Activated T-cell treated with anti-CD3 and anti-CD28 coated beads, Interleukin-2, amount 50 U/mL, for 48 hours (primary cell): ENCODE data around the gene HSP90B1.

Source experiments
- DNase-seq, 2 experiments: peaks; one replicate each; pipeline ENCODE4 v3.0.0-alpha.2; 2020

HSP90B1 gene

DNA sequence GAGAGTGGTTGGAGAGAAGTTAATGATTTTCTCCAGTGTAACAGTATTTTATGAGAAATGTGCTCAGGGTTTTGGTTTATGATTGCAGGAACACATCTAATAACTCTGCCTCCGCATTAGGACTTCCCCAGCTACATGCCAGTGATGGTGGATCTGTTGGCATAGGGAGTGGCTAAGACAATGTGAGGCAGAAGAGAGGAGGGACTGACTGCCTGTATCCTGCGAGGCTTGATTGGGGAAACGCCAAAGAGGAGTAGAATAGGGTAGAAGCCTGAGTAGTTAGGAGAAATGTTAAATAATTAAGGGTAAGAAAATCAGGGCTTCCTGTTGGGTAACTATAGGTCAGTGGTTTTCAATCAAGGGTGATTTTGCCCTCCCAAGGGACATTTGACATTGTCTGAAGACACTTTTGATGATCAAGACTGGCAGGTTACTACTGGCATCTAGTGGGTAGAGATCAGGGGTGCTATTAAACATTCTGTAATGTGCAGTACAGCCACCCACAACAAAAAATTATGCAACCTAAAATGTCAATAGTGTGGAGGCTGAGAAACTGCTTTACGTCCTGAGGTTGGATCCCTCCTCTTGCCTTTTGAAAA lies 48.3 kb downstream of the HSP90B1 start:
- no peak for DNase-seq

DNA sequence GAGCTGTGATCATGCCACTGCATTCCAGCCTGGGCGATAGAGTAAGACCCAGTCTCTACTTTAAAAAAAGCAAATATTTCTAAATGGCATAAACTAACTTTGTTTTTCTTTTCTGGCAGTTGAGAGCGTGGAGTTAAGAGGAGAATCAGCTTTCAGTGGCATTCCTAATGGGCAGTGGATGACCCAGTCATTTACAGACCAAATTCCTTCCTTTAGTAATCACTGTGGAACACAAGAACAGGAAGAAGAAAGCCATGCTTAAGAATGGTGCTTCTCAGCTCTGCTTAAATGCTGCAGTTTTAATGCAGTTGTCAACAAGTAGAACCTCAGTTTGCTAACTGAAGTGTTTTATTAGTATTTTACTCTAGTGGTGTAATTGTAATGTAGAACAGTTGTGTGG lies 56.6 kb downstream of the HSP90B1 start:
- no peak for DNase-seq

DNA sequence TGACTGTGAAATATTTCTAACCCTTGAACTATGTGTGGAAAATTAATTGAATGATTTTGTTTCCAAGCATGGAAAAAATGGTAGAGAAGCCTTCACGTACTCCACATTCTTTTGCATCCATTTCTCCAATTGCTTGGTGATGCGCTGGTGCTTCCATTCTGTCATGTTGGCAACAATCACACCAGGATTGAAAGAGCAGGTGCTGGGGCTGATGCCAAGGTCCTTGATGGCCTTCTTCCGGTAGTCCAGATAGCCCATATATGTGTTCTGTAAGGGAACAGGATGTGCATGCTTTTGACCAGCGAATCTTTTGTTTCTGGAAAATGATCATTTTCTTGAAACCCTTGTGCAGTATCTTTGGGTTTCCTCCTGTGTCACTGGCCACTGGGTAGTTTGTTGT lies 64.0 kb downstream of the HSP90B1 start:
- no peak for DNase-seq

DNA sequence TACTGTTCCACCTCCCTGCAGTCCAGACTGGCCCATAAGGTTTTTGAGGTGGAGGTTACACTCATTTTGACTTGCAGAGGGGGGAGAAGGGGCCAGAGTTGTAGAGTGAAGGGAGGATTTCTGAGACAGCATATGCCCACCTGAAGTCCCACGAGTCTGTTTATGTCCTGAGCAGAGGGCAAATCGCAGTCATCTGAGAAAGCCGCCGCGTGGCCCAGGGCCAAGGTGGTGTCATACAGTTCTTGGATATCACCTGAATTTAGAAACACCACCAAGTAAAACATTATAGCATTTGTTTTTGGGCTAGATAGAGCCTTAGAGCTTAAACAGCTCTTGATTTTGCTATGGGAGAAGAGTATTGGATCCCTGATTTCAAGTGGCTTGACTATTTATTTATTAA lies 66.4 kb downstream of the HSP90B1 start:
- DNase-seq, result no peak

DNA sequence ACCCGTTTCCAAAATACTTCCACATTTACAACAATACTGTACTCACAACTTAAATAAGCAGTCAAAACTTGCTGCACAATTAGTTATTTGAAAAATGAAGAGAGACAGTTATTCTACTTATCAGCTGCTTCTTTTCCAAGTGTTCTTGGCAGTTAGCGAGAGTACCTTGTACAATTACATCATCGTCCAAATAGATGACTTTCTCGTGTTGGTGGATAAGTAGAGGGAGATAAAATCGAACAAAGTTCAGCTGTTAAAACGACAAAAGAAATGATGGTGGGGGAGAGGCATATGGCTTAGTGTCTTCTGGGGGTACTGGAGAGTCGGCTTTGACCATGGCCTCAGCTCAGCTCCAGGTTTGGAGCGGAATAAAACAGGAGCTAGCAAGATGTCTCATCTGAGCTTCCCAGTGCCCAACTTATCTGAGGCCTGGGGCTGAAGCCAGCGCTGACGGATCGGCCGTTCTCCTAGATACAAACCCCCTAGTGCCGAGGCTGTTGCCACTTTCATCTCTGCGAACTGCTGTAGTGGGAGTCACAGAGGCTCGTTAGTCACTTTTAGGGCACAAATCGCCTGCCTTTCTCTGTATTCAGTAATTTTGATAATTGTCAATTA lies 67.2 kb downstream of the HSP90B1 start:
- DNase-seq, result no peak
